Activated CD8-positive, alpha-beta memory T cell treated with anti-CD3 and anti-CD28 coated beads for 1 hour (primary cell): Measurements from ENCODE around the gene KRT27.
A peak's percentile ranks its signal among the peaks of the same experiment; 100 is the strongest.

Source experiments
- DNase-seq, 2 donors: peaks; one replicate each; pipeline ENCODE4 v3.0.0-alpha.2; 2020; ENCODE audit warnings: low read depth in 1 of 2; ENCODE audit errors: extremely low read depth in 1 of 2

KRT27 gene

GRCh38 chr17:40809721-40810421, 27.5 kb upstream of the KRT27 start:
- no peak for DNase-seq

DNA sequence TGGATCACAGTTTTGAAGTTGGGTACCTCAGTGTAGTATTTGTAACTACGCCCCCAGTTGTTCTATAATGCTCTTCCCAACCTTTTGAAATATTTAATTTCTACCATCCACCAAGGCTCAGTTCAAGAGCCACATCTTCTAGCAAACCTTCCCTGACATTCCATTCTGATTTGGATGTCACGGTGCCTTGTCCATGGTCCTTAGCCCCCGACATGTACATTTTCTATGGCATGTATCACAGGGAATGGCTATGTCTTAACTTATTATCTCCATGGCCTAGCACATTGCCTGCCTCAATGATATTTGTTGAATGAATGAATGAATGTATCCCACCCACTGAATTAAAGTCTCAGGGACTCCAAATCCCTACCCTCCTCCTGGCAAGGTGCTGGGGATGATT, 23.8 kb upstream of the KRT27 start:
- DNase-seq = no peak

DNA sequence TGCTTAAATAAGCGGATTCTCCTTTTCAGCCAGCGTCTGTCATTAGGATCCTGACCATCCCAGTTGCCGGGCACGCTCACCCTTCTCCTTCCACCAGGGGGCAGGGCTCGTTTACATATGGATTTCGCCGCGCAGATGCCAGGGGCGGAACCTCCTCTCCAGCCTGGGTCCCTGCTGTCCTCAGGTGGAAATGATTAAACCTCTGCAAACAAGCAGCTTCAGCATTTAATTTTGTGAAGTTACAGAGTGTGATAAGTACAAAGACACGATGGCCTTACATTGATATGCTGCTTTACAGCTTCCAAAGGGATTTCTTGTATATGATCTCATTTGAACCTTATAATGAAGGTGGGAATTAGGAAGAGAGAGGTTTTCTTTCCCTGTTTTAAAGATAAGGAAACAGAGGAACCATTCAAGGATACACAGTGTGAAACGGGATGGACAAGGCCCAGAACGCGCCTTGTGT, 21.3 kb upstream of the KRT27 start:
- DNase-seq = peak; percentile 39 to 55

- no peak for DNase-seq
Observed at GRCh38 chr17:40801157-40801556, 18.8 kb upstream of the KRT27 start.

DNA sequence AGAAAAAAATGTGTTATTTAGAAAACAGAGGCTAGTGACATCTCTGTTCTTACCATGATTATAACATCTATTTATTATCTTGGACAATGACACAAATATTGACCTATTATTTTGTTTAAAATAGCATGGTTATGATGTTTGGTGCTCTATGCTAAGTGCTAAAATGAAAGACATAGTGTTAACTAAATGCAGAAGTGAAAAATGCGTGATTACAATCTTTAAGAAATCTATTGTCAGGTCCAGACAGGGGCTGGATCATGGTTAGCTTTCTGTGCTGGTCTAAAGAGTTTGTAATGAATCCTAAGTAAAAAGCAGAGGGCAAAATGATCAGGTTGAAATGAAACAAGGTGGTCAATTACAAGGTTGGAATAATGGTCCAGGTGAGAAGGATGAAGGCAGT, 18.0 kb upstream of the KRT27 start:
- DNase-seq = no peak

- no peak for DNase-seq
Observed at GRCh38 chr17:40799859-40800258, 17.5 kb upstream of the KRT27 start, which contains the start of gene KRT28. TSS of gene KRT28 (minus strand) at chr17:40799959. CDS start at chr17:40799893, 66 bp downstream.

DNA sequence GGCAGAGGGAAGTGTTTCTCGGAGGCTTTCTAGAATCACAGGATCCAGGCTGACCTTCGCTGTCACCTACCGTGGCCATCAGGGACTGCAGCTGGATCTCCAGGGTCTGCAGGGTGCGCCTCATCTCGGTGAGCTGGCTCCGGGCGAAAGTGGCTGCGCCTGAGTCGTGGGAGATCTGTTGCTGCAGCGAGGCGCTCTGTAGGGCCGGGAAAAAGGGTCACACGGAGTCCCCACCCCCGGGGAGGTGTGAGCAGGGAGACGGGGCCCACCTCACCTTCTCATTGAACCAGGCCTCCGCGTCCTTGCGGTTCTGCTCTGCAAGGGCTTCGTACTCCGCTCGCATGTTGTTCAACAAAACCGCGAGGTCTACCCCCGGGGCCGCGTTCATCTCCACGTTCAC, 14.5 kb upstream of the KRT27 start:
- DNase-seq = no peak

DNA sequence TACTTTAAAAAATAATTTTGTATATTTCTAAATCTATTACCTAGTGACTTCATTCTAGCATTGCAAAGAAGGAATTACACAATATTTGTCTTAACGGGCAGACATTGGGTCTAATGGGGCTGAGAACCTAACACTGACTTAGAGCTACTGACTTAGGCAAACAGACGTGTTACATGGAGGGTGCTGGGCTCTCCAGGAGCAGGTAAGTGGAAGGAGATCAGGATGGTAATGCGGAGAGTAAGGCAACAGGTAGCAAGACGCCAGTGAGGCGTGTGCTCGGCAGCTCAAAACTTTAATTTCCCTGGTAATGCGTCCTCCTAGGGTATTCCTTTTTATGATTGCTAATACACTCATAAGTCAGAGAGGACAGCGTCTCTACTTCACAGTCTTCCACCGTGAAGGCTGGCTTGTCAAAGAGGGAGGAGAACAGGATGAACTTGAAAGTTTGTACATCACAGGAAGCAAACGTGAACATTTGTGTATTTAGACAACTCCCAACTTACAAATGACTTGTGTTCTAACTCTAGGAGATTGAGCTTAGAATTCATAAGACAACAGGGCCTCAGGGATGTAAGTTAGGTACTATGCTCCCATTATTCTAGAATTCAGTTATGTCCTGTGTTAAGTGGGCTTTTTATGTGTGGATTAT, 12.8 kb upstream of the KRT27 start:
- no peak for DNase-seq

DNA sequence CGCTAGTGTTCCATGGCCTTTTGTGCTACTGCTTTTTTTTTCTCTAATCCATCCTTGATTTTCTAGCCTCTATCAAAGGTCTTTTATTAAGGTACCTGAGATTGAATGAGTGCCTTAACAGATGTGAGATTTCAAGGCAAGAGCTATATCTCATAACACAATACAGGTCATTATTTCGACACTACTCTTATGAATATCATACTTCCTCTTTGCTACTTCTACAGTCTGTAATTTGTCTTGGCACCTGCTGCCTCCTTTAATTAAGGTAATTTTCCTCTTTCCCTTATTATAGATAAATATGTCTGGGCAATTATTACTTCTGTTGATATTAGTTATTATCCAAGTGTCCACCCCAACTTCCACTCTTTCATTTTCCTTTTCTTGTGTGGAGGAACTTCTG, 12.1 kb upstream of the KRT27 start:
- no peak for DNase-seq

DNA sequence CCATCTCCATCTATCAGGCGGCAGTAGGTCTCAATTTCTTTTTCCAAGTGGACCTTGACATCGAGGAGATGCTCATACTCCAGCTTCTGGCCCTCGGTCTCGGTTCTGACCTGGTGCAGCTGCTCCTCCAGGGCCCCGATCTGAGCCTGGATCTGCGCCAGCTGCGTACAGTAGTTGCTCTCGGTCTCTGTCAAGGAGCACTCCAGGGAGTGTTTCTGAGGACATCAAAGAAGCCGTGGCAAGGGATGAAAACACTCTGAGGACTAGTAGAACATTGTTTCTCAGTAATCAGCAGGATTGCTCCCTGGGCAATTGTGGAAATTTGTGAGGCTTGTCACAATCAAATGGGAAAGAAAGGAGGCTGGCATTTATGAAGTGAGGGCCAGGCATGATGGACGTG, 11.5 kb upstream of the KRT27 start:
- DNase-seq = no peak

GRCh38 chr17:40791787-40792436, 9.6 kb upstream of the KRT27 start:
- DNase-seq = no peak

- no peak for DNase-seq
Observed at GRCh38 chr17:40791111-40791510, 8.8 kb upstream of the KRT27 start.

DNA sequence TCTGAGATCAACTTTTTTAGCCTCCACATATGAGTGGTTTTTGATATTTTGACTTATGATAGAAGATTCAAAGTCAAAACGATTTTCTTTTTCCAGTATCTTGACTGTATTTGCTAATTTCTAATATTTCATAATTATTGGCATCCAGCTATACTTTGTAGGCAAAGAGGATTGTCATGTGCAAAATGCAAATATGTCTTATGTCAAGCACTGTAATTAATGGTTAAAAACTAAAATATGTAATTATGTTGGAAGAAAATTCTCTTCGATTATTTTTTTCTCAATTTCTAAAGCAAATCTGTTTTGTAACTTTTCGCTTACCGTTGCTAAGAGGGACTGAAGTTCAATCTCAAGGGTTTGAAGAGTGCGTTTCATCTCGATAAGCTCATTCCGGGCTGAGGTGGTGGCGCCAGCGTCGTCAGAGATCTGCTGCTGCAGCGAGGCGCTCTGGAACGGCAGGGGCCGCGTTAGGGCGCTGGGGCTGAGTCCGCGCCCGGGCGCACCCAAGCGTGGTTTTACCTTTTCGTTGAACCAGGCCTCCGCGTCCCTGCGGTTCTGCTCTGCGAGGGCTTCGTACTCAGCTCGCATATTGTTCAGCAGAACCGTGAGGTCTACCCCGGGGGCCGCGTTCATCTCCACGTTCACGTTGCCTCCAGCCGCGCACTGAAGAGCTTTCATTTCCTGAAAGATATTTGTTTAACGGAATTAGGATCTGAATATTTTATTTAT, 3.0 kb downstream of the KRT27 start:
- peak in 1 of 2 donors; percentile 5 for DNase-seq

DNA sequence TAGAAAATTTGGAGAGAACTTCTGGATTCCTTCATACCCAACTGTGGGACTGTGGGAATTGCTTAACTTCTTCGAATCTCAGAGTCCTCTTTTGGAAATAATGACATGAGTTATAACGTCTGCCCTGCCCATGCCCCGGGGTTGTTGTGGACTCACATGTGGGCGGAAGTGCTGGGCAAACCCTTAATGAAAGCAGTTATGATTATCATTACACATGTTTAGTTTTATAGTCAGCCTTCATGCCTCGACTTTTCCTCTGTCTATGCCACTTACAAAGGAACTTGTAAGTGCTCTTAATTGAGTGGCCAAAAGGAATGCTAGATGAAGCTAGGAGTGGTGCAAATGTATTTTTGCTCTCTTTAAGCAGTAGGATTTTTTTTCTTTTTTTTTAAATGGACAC, 3.9 kb downstream of the KRT27 start:
- no peak for DNase-seq

GRCh38 chr17:40777971-40778370, 4.4 kb downstream of the KRT27 start:
- DNase-seq = no peak

DNA sequence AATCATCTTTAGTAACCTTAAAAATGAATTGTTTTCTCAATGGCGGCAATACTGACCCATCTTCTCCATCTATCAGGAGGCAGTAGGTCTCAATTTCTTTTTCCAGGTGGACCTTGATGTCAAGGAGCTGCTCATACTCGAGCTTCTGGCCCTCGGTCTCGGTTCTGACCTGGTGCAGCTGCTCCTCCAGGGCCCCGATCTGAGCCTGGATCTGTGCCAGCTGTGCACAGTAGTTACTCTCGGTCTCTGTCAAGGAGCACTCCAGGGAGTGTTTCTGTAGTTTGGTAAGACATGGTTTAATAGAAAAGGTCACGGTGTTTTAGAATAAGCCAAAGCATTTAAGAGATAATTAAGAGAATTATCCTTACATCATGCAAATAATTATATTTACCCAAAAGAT, 4.9 kb downstream of the KRT27 start:
- no peak for DNase-seq

DNA sequence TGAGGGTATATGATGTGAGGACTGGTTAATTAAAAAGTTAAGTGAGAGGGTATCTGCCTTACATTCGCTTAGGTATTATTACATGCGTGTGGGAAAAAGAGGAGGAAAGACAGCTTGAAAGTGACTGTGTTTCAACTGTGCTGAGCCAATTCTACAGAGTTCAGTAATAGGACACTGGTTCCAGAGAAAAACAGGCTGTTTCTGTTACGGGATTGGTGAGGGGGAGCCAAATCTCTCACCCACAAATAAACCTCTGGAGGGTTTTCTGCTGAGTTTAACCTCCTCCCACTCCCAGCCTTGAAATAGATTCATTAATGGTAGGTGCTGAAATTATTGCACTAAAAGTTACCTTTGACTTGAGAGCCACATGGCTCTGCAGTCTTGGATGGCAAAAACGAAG, 6.4 kb downstream of the KRT27 start:
- no peak for DNase-seq

GRCh38 chr17:40772101-40772500, 10.2 kb downstream of the KRT27 start, which contains the start of gene KRT26:
TSS of gene KRT26 (minus strand) at chr17:40772201. CDS start at chr17:40772113, 88 bp downstream.
- no peak for DNase-seq

DNA sequence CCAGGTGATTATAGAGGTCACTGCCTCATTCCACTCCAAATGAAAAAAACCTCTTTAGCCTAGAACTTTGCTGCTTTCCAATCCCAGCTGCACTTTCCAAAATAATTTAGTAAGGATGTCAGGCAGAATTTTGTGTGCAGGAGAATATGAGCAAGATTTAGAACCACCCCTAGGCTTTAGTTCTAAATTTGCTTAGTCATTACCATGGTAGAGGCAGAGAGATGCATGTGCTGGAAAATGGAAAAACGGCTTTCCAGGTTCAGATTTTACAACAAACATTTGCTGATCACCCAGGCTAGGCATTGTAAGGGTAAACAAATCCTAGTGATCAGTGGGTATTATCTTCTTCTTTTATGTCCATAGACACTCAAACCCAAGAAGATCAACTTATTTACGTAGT, 16.7 kb downstream of the KRT27 start:
- no peak for DNase-seq

DNA sequence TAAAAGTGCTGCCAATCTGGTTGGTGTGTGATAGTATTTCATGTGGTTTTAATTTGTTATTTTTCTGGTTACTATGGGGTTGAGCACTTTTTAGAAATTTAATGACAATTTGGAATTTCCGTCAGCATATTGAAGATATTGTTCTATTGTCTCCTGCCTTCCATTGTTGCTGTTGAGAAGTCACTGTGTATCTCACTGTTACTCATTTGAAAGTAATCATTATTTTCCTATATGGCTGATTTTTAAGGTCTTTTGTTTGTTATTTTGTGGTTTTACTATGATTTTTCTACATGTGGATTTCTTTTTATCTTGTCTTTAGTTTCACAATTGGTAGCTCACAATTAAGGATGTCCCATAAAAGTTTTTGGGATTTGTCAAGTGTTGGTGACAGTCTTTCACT, 18.6 kb downstream of the KRT27 start:
- no peak for DNase-seq
